Endothelial cell of umbilical vein (primary cell): ENCODE results near the gene TNKS1BP1. TPM values are rescaled to one million over a fixed set of nuclear protein-coding genes. Genes with fewer than 3 reads are reported as not detected.

ENCODE experiments used
- Bru-seq: library from RNA; stranded (reverse); fragments of 400-500 nt; gene quantifications from one replicate; lab custom pipeline; 2021; lab: Mats Ljungman, UMichigan
- BruChase-seq, 2 experiments: library from RNA; stranded (reverse); fragments of 400-500 nt; gene quantifications; one replicate each; lab custom pipeline; 2021; lab: Mats Ljungman, UMichigan
- BruUV-seq: library from RNA; stranded (reverse); fragments of 400-500 nt; replicated peaks from 2 replicates; lab custom pipeline; 2021; lab: Mats Ljungman, UMichigan
- CTCF ChIA-PET: fragments of 300-600, 350-600 bp; sonication (Branson Sonifier 250); formaldehyde crosslinking; loops from one replicate; lab custom pipeline; 2021; ENCODE audit warnings: antibody characterized with exemption, inconsistent platforms; lab: Charles Lee
- POLR2A ChIA-PET: fragments of 300-600, 350-600 bp; sonication (Branson Sonifier 250); formaldehyde crosslinking; loops from one replicate; lab custom pipeline; 2021; ENCODE audit warnings: antibody characterized with exemption, inconsistent platforms; lab: Charles Lee
- DNase-seq: peaks from one replicate; pipeline ENCODE4 v3.0.0-alpha.2; 2011; ENCODE audit warnings: low read depth, low spot score
- FAIRE-seq: peaks from 2 replicates; lab custom pipeline; 2011; peaks lifted over from hg19 to GRCh38; lab: Jason Lieb, UNC
- H2AFZ ChIP-seq: 2 replicates; pipeline ENCODE4 v1.6.0; 2012; ENCODE audit warnings: low read depth, low read length, control low read depth, inconsistent platforms
- H3K27ac ChIP-seq: 2 replicates; pipeline ENCODE4 v1.5.1; 2011; ENCODE audit warnings: low read depth, mild to moderate bottlenecking, control low read depth, low read length, moderate library complexity; ENCODE audit not compliant: insufficient read depth
- H3K27me3 ChIP-seq, 2 experiments: 2 replicates each; pipeline versions ENCODE4 v1.6.0 to v1.6.1; 2011; ENCODE audit warnings: low read length in 2 of 2, mixed read lengths in 1 of 2; ENCODE audit not compliant: control insufficient read depth in 2 of 2, insufficient read depth in 2 of 2
- H3K36me3 ChIP-seq, 2 experiments: 2 replicates in 1 of 2; 3 replicates in 1 of 2; pipeline ENCODE4 v1.5.1; 2011; ENCODE audit warnings: low read length in 2 of 2, mild to moderate bottlenecking in 1 of 2, moderate library complexity in 1 of 2; ENCODE audit not compliant: control insufficient read depth in 2 of 2, insufficient read depth in 2 of 2; ENCODE audit errors: extremely low read depth in 1 of 2
- H3K4me1 ChIP-seq: 3 replicates; pipeline ENCODE4 v1.5.1; 2011; ENCODE audit warnings: mild to moderate bottlenecking, low read length; ENCODE audit not compliant: control insufficient read depth, insufficient read depth; ENCODE audit errors: extremely low read depth
- H3K4me2 ChIP-seq: 2 replicates; pipeline ENCODE4 v1.6.1; 2011; ENCODE audit warnings: low read length, control low read depth, mixed read lengths; ENCODE audit not compliant: insufficient read depth
- H3K4me3 ChIP-seq, 3 experiments: fragments of 200-600 bp in 1 of 3; sonication (generic), shearing (Covaris generic) in 1 of 3; replicated peaks in 1 of 3; 2 replicates each; pipeline ENCODE4 v1.5.1; 2011 to 2016; ENCODE audit warnings: control low read depth in 3 of 3, low read length in 3 of 3, mild to moderate bottlenecking in 2 of 3, inconsistent platforms in 1 of 3, low read depth in 1 of 3, moderate library complexity in 1 of 3; ENCODE audit not compliant: insufficient read depth in 1 of 3
- H3K79me2 ChIP-seq: 2 replicates; pipeline ENCODE4 v1.6.0; 2012; ENCODE audit warnings: low read length, inconsistent platforms; ENCODE audit not compliant: control insufficient read depth, insufficient read depth
- H3K9ac ChIP-seq: replicated peaks from 2 replicates; pipeline ENCODE3; 2011; ENCODE audit warnings: low read length, control low read depth; ENCODE audit not compliant: insufficient read depth; ENCODE audit errors: extremely low read depth
- H3K9me1 ChIP-seq: replicated peaks from 3 replicates; pipeline ENCODE4 v1.6.0; 2011; ENCODE audit warnings: mild to moderate bottlenecking, low read length; ENCODE audit not compliant: control insufficient read depth, insufficient read depth; ENCODE audit errors: extremely low read depth
- H3K9me3 ChIP-seq: replicated peaks from 2 replicates; pipeline ENCODE4 v1.5.1; 2012; ENCODE audit warnings: low read length, inconsistent platforms; ENCODE audit not compliant: control insufficient read depth, insufficient read depth
- H4K20me1 ChIP-seq: replicated peaks from 2 replicates; pipeline ENCODE3; 2011; ENCODE audit warnings: mild to moderate bottlenecking, low read length; ENCODE audit not compliant: control insufficient read depth, insufficient read depth; ENCODE audit errors: extremely low read depth
- EZH2 ChIP-seq: IDR thresholded peaks from 2 replicates; pipeline ENCODE4 v1.6.1; 2012; ENCODE audit warnings: borderline replicate concordance, low read depth, mild to moderate bottlenecking, moderate library complexity, low read length, inconsistent platforms; ENCODE audit not compliant: severe bottlenecking
- FOS ChIP-seq: IDR thresholded peaks from 2 replicates; pipeline ENCODE4 v1.6.1; 2011; ENCODE audit warnings: mild to moderate bottlenecking, low read length, moderate library complexity, borderline replicate concordance; ENCODE audit not compliant: insufficient read depth
- GATA2 ChIP-seq: IDR thresholded peaks from 2 replicates; pipeline ENCODE4 v1.7.0; 2011; ENCODE audit warnings: low read depth, mild to moderate bottlenecking, moderate library complexity, mixed read lengths, low read length; ENCODE audit not compliant: insufficient read length, insufficient read depth
- JUN ChIP-seq: IDR thresholded peaks from 2 replicates; pipeline ENCODE4 v1.6.1; 2011; ENCODE audit warnings: borderline replicate concordance, low read depth; ENCODE audit not compliant: insufficient read length, insufficient read depth
- MYC ChIP-seq: IDR thresholded peaks from one replicate; pipeline ENCODE4 v1.6.1; 2011; ENCODE audit warnings: mild to moderate bottlenecking, low read depth, low read length
- POLR2A ChIP-seq: IDR thresholded peaks from 2 replicates; pipeline ENCODE4 v1.6.1; 2012; ENCODE audit warnings: low read depth, mild to moderate bottlenecking, control low read depth, low read length
- POLR2AphosphoS5 ChIP-seq: IDR thresholded peaks from 2 replicates; pipeline ENCODE4 v1.6.1; 2012; ENCODE audit warnings: low read depth, mild to moderate bottlenecking, control low read depth, low read length, moderate library complexity; ENCODE audit not compliant: insufficient read depth
- dilution Hi-C: fragments of 300-500 bp; cut with MboI; formaldehyde crosslinking; loops from one replicate; pipeline ENCODE4 v1.15.0; 2019; ENCODE audit warnings: low sequenced_read_pairs; ENCODE audit not compliant: extremely low pct_ligation_motif_present
- intact Hi-C: fragments of 100-400 bp; cut with micrococcal nuclease; formaldehyde crosslinking; loops from one replicate; pipeline ENCODE4 v1.10.0; 2022
- long read RNA-seq: library from polyadenylated mRNA; stranded (forward); transcript quantifications from one replicate; pipeline ENCODE4 v2.0.0, GENCODE V29; 2021
- polyA minus RNA-seq, 3 experiments: library from RNA; depleted of rRNA, polyadenylated mRNA; stranded (reverse); fragments of >200 nt; gene quantifications; 1 replicate in 1 of 3; 2 replicates in 2 of 3; pipeline ENCODE4 v1.2.3, GENCODE V29; 2011
- polyA plus RNA-seq, 4 experiments: library from polyadenylated mRNA; depleted of rRNA in 3 of 4; stranded (reverse) in 3 of 4; unstranded in 1 of 4; fragments of >200 nt; gene quantifications; 2 replicates each; pipeline versions ENCODE4 v1.2.1 to v1.2.3, GENCODE V29; 2011 to 2012; ENCODE audit warnings: missing spikeins in 1 of 4
- total RNA-seq: library from RNA; stranded (reverse); gene quantifications from 2 replicates; pipeline ENCODE4 v1.2.3, GENCODE V29; 2021
- TF ChIP-seq, protein P1 (sequence below), 2 donors: IDR thresholded peaks; 1 replicate in 1 of 2; 2 replicates in 1 of 2; pipeline ENCODE4 v1.5.1; 2011; ENCODE audit warnings: low read length in 2 of 2, mild to moderate bottlenecking in 2 of 2, moderate library complexity in 2 of 2, control low read depth in 1 of 2, inconsistent platforms in 1 of 2, low read depth in 1 of 2; ENCODE audit not compliant: insufficient read depth in 1 of 2; ENCODE audit errors: extremely low read depth in 1 of 2
- TF ChIP-seq, protein P2 (sequence below): IDR thresholded peaks from 2 replicates; pipeline ENCODE4 v1.6.1; 2011; ENCODE audit not compliant: insufficient read depth, insufficient read length

TNKS1BP1 gene, protein sequence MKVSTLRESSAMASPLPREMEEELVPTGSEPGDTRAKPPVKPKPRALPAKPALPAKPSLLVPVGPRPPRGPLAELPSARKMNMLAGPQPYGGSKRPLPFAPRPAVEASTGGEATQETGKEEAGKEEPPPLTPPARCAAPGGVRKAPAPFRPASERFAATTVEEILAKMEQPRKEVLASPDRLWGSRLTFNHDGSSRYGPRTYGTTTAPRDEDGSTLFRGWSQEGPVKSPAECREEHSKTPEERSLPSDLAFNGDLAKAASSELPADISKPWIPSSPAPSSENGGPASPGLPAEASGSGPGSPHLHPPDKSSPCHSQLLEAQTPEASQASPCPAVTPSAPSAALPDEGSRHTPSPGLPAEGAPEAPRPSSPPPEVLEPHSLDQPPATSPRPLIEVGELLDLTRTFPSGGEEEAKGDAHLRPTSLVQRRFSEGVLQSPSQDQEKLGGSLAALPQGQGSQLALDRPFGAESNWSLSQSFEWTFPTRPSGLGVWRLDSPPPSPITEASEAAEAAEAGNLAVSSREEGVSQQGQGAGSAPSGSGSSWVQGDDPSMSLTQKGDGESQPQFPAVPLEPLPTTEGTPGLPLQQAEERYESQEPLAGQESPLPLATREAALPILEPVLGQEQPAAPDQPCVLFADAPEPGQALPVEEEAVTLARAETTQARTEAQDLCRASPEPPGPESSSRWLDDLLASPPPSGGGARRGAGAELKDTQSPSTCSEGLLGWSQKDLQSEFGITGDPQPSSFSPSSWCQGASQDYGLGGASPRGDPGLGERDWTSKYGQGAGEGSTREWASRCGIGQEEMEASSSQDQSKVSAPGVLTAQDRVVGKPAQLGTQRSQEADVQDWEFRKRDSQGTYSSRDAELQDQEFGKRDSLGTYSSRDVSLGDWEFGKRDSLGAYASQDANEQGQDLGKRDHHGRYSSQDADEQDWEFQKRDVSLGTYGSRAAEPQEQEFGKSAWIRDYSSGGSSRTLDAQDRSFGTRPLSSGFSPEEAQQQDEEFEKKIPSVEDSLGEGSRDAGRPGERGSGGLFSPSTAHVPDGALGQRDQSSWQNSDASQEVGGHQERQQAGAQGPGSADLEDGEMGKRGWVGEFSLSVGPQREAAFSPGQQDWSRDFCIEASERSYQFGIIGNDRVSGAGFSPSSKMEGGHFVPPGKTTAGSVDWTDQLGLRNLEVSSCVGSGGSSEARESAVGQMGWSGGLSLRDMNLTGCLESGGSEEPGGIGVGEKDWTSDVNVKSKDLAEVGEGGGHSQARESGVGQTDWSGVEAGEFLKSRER (N-terminal part only)
- total RNA-seq (93.6 and 111 TPM in 2 replicates), polyA plus RNA-seq (48.9 and 54.6 TPM in 2 replicates), polyA minus RNA-seq (77.6 and 97.5 TPM in 2 replicates), Bru-seq, nascent RNA (percentile 73 among the genes with signal in this experiment), BruChase-seq, experiment 1, labeled RNA remaining after a 6-hour chase (percentile 96 among the genes with signal in this experiment), BruChase-seq, experiment 2, labeled RNA remaining after a 2-hour chase (percentile 94 among the genes with signal in this experiment)
- 41.5 and 43.0 TPM in 2 replicates for polyA plus RNA-seq (2011; cell fraction: cytosol; rRNA removed)
- polyA plus RNA-seq (2011; cell fraction: nucleus; rRNA removed) = 114 and 135 TPM in 2 replicates
- 85.2 and 116 TPM in 2 replicates for polyA plus RNA-seq (2012)
- polyA minus RNA-seq (2011; cell fraction: cytosol; rRNA and poly(A)+ RNA removed) = 11.9 TPM
- polyA minus RNA-seq (2011; cell fraction: nucleus; rRNA and poly(A)+ RNA removed) = 36.8 and 38.3 TPM in 2 replicates
- long read RNA-seq, full-length matches to known transcripts = 20 of 50 reads
- long read RNA-seq, partial matches to known transcripts = 18 of 50 reads
- long read RNA-seq, other reads (novel, unspliced or antisense) = 12 of 50 reads

DNA sequence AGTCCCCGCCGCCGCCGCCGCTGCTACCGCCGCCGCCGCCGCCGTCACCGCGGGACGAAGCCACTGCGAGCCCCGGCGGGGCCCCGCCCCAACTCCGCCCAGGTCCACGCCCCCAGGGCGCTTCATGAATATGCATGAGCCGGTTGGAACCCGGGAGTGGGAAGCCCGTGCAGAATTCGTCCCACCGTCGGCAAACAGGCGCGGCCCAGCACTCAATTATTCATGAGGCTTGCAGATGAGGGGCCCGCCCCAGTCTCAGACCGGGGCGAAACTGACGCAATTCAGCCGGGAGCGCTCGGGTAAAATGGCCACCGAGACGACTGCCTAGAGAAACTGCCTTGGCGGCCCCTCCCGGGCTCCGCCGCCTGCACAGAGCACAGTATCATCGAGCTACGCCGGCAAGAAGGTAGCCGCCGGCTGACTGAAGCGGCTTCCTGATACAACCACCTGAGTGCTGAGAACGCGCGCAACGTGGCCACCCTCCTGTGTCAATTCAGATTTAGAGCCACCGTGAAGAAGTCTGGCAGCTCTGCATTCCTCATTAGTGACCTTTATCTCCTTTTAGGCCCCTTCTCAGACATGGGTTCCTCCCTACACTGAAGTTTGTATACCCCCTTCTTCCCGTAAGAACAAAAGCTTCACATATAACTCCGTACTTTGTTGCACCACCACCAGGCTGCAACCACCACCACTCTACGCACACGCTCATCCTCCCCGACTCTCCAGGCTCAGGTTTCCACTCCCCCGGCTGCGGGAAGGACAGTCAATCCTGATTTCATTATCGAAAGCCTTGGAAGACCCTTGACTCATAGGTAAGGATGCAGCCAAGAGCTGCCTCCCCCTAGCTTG is at the start of gene TNKS1BP1:
TNKS1BP1 (minus strand) TSS at position 67 of the 849 bp plus-strand sequence. CDS start 3,067 bp downstream, outside the sequence.
- Histone ChIP-seq H3K27me3 (no peaks in the 10 kb centered on the region), H3K9me3 (no peaks in the 10 kb centered on the region), H3K9me1 (no peaks in the 10 kb centered on the region), H3K4me3 (peak within 1 kb of the TSS; percentile 58 to 86 (median 63)), H3K36me3 (peaks cover 16 to 27% of the 10 kb centered on the region in 2 experiments), H3K4me2 (peak within 1 kb of the TSS; percentile 95), H4K20me1 (no peaks in the 10 kb centered on the region), H3K79me2 (peaks cover 17% of the 10 kb centered on the region), H3K27ac (peak within 1 kb of the TSS; percentile 95), H3K4me1 (peaks cover 37% of the 10 kb centered on the region), H2AFZ (peak within 1 kb of the TSS; percentile 89), H3K9ac (peak within 1 kb of the TSS; percentile 86)
- peak; percentile 95 for FAIRE-seq
- intact Hi-C loops (loop anchor here (1.0 to 5.0 kb wide), 6 partner anchors 10 to 322 kb away; partner anchors contain the start of genes SSRP1 and YPEL4), dilution Hi-C loops (no loop called here)
- BruUV-seq = TSS peak; percentile 91
- POLR2A ChIA-PET = interaction anchor here (1.0 to 3.4 kb wide), 2 partner anchors 14 to 31 kb away, joined by 3 to 23 read pairs; no protein-coding TSS in a partner anchor
- DNase-seq = peak; percentile 96
- CTCF ChIA-PET = interaction anchor here (0.9 to 4.0 kb wide), 6 partner anchors 10 to 484 kb away, joined by 3 to 37 read pairs (median 6); no protein-coding TSS in a partner anchor
- TF ChIP-seq EZH2 (no peak), JUN (no peak), POLR2AphosphoS5 (peak; percentile 76), GATA2 (no peak), POLR2A (peak; percentile 70), MYC (no peak), FOS (no peak)
- TF ChIP-seq, protein P1, sequence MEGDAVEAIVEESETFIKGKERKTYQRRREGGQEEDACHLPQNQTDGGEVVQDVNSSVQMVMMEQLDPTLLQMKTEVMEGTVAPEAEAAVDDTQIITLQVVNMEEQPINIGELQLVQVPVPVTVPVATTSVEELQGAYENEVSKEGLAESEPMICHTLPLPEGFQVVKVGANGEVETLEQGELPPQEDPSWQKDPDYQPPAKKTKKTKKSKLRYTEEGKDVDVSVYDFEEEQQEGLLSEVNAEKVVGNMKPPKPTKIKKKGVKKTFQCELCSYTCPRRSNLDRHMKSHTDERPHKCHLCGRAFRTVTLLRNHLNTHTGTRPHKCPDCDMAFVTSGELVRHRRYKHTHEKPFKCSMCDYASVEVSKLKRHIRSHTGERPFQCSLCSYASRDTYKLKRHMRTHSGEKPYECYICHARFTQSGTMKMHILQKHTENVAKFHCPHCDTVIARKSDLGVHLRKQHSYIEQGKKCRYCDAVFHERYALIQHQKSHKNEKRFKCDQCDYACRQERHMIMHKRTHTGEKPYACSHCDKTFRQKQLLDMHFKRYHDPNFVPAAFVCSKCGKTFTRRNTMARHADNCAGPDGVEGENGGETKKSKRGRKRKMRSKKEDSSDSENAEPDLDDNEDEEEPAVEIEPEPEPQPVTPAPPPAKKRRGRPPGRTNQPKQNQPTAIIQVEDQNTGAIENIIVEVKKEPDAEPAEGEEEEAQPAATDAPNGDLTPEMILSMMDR (IDR thresholded peaks at IDR 0.05; ENCODE audit: extremely low read depth in 1 of 2, insufficient read depth in 1 of 2, low read depth in 1 of 2, low read length in 2 of 2) = no peak
- TF ChIP-seq, protein P2, sequence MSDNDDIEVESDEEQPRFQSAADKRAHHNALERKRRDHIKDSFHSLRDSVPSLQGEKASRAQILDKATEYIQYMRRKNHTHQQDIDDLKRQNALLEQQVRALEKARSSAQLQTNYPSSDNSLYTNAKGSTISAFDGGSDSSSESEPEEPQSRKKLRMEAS = no peak
